GM18907 (cell line): Measurements from ENCODE around the gene RBM15B.

ENCODE experiments used
- ATAC-seq: cut with Tn5 transposase; IDR thresholded peaks from one replicate; pipeline ENCODE4 v1.9.1; 2021; ENCODE audit warnings: mild to moderate bottlenecking, moderate library complexity; ENCODE audit not compliant: unreplicated experiment

The RBM15B gene

DNA sequence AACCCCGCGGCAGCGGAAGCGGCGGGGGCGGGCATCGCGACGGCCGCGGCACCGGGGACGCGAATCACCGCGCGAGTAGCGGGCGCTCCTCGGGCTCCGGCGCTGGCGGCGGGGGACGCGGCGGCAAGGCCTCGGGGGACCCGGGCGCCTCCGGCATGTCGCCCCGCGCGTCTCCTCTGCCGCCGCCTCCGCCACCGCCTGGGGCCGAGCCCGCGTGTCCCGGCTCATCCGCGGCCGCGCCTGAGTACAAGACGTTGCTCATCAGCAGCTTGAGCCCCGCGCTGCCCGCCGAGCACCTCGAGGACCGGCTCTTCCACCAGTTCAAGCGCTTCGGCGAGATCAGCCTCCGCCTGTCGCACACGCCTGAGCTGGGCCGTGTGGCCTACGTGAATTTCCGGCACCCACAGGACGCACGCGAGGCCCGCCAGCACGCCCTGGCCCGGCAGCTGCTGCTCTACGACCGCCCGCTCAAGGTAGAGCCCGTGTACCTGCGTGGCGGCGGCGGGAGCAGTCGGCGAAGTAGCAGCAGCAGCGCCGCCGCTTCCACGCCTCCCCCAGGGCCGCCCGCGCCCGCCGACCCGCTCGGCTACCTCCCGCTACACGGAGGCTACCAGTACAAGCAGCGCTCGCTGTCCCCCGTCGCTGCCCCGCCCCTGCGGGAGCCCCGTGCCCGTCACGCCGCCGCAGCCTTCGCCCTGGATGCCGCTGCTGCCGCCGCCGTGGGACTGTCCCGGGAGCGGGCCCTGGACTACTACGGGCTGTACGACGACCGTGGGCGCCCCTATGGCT lies 675 bp downstream of the RBM15B start:
- peak; percentile 15 for ATAC-seq

DNA sequence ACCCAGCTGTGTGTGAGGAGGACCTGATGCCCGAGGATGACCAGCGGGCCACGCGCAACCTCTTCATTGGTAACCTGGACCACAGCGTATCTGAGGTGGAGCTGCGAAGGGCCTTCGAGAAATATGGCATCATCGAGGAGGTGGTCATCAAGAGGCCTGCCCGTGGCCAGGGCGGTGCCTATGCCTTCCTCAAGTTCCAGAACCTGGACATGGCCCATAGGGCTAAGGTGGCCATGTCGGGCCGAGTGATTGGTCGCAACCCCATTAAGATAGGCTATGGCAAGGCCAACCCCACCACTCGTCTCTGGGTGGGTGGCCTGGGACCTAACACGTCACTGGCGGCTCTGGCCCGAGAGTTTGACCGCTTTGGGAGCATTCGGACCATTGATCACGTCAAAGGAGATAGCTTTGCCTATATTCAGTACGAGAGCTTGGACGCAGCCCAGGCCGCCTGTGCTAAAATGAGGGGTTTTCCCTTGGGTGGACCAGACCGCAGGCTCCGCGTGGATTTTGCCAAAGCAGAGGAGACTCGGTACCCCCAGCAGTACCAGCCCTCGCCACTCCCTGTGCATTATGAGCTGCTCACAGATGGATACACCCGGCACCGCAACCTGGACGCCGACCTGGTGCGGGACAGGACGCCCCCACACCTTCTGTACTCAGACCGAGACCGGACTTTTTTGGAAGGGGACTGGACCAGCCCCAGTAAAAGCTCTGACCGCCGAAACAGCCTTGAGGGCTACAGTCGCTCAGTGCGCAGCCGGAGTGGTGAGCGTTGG lies 1.5 kb downstream of the RBM15B start:
- ATAC-seq = no peak

DNA sequence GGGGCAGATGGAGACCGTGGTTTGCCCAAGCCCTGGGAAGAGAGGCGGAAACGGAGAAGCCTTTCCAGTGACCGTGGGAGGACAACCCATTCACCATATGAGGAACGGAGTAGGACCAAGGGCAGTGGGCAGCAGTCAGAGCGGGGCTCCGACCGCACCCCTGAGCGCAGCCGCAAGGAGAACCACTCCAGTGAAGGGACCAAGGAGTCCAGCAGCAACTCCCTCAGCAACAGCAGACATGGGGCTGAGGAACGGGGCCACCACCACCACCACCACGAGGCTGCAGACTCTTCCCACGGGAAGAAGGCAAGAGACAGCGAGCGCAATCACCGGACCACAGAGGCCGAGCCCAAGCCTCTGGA lies 2.0 kb downstream of the RBM15B start:
- no peak for ATAC-seq

DNA sequence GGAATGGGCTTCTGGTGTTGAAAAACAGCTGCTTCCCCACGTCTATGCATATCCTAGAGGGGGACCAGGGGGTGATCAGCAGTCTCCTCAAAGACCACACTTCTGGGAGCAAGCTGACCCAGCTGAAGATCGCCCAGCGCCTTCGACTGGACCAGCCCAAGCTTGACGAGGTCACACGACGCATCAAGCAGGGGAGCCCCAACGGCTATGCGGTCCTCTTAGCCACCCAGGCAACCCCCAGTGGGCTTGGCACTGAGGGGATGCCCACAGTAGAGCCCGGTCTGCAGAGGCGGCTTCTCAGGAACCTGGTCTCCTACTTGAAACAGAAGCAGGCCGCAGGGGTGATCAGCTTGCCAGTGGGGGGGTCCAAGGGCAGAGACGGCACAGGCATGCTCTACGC lies 2.5 kb downstream of the RBM15B start:
- ATAC-seq = no peak

DNA sequence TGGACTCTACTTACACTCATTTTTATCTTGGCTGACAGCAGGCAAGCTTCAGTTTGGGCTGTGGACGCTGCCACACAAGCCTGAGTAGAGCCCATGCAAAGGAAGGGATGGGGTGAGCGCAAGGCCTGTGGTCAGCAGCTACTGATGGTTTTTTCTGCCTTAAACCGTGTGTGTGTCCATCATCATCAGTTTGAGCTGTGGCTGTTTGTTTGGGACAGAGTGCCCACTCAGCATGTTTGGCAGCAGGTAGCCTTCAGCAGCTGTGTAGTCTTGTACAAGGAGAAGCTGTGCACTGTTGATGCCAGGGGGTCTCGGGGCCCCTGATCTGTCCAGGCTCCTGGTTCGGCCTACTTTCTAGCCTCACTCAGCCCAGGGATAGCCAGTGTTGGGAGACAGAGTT lies 3.5 kb downstream of the RBM15B start:
- no peak for ATAC-seq

DNA sequence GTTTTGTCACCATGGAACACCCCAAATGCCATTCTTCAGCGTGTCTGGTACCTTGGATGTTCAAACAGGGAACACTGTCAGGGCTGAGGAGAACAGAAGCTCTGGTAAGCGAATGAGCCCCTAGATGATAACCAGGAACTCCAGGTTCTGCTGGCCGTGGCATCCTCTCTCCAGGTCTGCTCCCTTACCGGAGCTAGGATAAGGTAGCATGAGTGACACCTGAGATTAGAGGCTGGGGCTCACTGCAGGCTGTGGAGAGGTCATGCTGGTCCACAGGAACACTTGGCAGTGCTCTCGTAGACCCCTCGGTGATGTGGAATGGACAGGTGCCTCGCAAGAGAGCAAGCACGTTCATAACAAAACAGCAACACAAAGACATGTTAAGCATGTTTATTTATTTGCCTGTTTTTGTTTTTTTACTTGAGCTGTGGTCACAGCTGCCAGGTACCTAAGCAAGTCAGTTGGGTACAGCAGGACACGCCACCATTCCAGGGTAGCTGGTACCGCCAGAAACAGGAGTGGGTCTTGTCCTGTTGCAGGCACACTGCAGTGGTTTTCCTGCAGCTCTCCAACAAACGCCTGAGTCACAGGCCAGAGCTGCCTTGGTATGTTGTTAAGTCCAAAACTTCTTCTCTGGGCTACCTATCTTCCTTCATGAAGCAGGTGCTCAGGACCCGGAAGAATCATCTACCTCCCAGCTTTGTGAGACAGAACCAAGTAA lies 4.6 kb downstream of the RBM15B start:
- no peak for ATAC-seq

DNA sequence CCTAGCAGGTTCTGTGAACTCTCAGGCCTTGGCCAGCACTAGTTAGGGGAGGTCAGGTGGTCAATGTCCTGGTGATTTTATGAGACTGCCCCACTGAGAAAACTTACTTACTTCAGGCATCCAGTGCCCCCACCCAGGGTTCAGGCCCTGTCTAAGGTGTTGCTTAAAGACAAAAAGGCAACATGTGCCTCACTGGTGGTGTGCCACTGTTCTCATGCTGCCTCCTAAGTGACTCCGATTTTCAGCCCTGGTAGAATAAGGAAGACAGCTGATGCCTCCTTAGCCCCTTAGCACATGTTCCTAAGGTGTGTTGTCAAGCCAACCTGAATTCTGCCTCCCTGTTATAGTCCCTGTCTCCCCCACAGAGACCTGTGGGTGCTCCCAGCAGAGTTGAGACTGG lies 5.3 kb downstream of the RBM15B start:
- ATAC-seq = no peak

DNA sequence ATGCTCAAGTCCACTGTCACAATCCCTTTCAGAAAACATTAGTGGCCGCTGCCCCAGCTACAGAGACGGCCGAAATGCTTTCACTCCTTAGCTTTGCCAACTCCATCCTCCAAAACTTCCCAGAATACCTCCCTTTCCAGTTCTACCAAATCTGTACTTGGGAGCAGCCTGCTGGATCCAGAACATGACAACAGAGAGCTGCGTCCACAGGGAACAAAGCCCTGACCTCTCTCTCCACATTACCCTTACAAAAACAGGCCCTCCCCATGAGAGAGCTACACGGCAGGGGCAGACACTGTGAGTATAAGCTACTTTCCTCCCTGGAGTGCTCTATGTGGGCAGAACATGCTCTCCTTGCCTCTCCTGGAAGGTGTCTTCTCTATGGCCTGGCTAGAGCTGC lies 6.3 kb downstream of the RBM15B start:
- no peak for ATAC-seq

DNA sequence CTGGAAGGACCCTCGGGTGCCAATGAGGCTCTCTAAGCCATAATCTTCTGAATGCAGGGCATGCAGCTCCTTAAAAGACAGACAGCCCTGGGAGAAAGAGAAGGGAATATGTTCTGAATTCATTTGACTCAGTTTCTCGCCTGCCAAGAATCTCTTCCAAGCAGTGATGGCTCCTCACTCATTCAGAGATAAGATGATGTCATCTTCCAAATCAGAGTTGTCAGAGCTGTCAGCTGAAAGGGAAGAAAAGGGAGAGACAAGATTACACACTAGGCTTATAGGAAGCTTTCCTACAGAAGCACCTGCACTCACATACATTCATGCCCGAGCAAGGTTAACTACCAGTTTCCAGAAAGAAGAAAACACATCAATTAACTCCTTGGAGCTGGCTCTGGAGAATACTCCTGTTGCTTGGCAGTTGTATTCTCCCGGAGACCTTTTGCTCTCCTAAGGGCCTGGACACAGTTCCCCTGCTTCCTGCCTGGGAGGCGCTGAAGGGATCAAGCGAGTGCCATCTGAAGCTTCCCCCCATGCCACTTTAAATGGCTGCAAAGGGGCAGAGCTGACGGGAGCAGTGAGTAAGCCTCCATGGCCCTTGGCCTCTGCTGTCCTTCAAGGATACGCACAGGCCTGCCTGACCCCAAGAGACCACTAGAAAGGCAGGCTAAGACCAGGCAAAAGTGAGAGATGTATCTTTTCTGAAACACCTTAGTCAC lies 7.7 kb downstream of the RBM15B start:
- ATAC-seq = no peak

DNA sequence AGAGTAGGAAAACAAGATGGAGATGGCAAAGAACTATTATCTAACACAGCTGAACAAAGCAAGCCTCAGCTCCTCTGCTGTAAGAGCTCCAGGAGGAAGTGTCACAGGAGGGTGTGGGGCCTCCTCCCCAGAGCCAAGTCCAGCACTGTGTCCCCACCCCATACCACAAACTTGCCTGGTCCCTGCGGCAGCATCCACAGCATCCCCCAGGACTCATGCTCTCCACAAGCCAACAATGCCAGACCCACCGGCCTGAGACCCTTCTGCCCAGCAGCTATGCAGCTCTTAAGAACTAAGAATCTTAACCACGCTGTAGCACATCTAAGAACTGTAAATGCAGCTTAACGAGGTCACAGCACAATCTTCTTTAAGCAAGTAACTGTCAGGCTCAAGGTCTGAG lies 9.1 kb downstream of the RBM15B start:
- ATAC-seq = no peak

DNA sequence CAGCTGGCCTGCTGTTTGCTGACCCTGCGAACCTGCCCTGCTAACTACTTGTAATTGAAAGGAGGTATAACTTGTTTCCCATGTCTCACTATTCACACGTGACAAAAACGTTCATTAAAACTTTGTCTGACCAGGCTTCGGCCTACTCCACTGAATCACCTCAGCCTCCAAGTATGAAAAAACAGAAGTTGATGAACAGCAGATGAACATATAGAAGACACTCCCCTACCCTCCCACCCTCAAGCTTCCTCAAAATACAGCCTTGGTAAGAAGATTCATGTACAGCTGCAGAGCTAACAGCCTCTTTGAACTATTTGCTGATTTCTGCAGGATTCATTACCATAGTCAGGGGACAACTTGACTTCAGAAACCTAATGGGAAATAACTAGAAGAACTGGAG lies 10.7 kb downstream of the RBM15B start:
- ATAC-seq = no peak

DNA sequence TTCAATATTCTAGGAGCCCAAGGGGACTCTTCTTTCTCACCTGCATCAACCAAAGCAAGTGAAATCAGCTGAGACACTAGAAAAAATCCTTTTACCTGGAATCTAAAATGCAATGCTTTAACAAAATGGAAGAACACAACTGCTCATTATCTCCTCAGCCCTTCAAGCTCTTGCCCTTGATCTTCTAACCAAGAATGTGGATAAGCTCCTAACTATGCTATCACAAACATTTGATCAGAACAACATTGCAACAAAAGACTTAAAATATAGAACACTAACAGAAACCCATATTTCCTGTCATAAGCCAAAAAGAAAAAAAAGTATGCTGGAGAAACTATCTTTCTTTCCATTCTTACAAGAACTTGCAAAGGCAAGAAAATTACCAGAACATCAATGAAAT lies 12.6 kb downstream of the RBM15B start:
- no peak for ATAC-seq

DNA sequence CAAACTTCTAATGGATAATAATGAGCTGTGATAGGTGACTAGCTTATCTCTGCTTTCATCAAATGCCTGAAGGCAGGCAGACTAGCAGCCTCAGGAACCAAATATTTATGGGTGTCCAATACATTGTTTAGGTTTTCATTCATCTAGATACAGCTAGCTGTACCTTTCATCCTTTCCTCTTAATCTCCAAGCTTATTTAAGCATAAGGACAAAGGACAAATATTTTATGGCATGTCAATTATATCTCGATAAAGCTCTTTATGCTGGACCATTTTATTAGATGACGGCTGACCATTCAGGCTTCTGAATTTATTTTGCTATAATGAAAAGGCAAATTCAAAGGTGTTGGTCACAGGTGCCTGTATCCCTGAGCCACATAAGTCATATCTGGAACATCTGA lies 16.9 kb downstream of the RBM15B start:
- ATAC-seq = no peak

DNA sequence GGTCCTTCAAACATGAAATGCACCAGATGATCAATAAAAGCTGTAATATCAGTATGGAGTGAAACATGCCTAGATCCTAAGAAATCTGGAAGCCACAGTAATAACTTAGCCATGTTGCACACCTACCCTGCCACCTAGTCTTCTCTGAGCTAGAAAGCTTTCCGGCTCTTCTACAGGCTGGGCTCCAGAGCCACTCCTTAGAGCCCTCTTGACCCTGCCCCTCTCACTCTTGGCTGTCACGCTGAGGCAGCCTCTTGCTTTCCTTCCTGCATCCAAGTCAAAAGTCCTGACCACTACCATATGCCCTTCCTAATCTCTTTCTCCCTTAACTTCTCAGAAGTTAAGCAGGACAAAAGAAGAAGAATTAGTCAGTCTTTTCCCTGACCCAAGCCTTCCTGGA lies 17.7 kb downstream of the RBM15B start:
- no peak for ATAC-seq

DNA sequence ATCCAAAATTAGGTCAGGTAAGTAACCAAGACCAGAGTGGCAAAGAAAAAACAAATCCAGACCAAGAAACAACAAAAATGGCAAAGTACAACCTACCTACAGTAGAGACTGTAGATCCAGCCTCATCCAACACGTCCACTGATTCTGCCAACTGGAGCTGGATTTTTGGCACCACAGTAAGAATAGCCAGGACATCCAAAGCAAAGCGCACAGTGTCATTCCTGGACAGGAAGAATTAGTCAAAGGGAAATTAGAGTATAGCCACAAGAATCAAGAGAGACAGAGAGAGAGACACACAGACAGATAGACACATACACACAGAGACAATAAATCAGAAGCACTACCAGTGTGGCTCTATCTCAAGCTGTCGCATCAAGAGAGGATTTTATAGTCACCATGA lies 31.1 kb downstream of the RBM15B start:
- no peak for ATAC-seq

DNA sequence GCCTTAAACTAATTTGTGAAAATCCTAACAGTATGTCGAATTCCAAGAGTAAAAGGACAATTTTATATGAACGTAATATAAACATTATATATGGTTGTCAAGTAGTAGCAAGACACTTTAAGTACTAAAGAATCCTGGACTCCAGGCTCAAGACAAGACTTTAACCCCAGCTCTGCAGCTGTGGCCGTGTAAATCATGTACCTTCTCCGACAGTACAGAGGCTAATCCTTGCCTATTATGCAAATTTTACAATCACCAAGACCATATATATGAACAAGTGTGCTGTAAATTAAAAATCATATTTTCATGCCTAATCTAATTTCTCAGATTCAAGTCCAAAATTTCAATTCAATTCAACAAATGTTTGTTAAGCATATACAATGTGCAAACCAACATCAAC lies 35.8 kb downstream of the RBM15B start:
- no peak for ATAC-seq

DNA sequence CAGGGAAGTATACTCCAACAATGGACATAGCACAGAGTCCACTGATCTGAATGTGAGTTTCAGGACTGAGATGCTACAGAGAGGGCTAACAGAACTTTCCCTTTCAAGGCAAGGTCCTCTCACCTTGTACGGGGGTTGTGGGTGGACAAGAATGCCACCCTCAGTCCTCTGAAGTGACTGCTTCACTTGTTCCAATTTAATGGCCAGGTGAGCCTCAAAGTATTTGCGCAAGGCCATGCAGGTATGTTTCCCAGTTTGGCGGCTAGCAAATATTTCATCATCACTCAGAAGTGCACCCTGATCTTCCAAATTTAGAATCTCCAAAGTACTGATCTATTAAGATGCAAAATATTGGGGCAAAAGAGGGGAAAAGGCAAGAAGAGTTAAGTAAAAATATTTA lies 38.1 kb downstream of the RBM15B start:
- no peak for ATAC-seq

DNA sequence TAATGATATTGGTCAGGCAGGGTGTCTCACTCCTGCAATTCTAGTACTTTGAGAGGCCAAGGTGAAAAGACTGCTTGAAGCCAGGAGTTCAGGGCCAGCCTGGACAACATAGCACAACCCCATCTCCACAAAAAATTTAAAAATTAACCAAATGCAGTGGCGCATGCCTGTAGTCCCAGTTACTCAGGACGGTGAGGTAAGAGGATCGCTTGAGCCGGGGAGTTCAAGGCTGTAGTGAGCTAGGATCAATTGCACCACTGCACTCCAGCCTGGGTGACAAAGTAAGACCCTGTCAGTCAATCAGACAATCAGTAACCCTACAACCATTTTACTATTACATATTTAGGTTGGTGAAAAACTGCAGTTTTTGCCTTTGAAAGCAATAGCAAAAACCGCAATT lies 43.0 kb downstream of the RBM15B start:
- no peak for ATAC-seq

DNA sequence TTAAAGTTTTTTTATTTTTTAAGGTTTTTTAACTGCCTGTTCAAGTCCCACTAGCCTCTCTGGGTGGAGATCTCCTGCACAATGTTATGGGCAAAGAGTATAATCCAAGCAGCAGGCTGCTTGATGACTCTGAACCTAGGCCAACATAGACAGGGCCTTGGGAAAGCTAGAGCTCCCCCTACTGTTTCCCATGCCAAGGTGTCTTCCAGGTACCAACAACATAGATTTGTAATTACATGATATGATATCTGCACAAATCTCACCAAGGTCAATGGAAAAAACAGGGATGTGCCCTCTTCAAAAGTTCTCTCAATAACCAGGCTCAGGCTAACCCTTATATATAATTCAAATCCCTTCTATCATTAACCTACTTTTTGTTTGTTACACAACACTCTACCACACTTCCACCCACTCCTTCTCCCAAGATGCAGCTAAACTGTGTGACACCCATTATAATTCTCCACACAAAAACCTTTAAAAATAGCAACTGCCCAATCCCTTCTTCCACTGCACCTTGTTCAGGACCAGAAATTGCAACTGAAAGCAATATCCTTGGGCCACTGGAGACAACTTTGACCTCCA lies 43.8 kb downstream of the RBM15B start:
- no peak for ATAC-seq

DNA sequence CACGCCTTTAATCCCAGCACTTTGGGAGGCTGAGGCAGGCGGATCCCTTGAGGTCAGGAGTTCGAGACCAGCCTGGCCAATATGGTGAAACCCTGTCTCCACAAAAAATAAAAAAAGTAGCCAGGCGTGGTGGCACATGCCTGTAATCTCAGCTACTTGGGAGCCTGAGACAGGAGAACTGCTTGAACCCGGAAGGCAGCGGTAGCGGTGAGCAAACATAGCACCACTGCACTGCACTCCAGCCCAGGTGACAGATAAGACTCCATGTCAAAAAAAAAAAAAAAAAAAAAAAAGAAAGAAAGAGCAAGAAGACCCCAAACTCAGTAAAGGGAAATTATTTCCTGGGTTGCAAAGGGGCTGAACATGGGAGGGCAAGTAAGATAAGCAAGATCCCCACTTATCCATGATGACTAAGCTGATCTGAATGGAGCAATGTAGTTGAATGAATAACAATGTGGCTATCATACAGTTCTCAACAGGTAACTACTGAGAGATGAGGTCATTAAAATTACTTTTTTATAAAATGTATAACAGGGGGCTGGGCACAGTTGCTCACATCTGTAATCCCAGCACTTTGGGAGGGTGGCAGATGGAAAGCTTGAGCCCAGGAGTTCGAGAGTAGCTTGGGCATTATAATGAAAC lies 46.0 kb downstream of the RBM15B start:
- no peak for ATAC-seq
